Trophoblast cell (in vitro differentiated cells and primary cell): ENCODE data around the gene HCN1.

Source experiments
- DNase-seq, 2 donors: peaks; one replicate each; pipeline ENCODE4 v3.0.0-alpha.2; 2016
- H2AFZ ChIP-seq: 2 replicates; pipeline ENCODE4 v1.6.1; 2013; ENCODE audit warnings: low read length, moderate library complexity, mild to moderate bottlenecking; ENCODE audit not compliant: insufficient read depth, poor library complexity
- H2AK5ac ChIP-seq: 2 replicates; pipeline ENCODE4 v1.6.1; 2013; ENCODE audit warnings: mild to moderate bottlenecking, low read length
- H2BK120ac ChIP-seq: 2 replicates; pipeline ENCODE4 v1.6.1; 2013; ENCODE audit warnings: low read length, mild to moderate bottlenecking, moderate library complexity; ENCODE audit not compliant: insufficient read depth, poor library complexity
- H2BK12ac ChIP-seq: 2 replicates; pipeline ENCODE4 v1.6.1; 2013; ENCODE audit warnings: mild to moderate bottlenecking, low read length, moderate library complexity
- H2BK5ac ChIP-seq: 2 replicates; pipeline ENCODE4 v1.6.1; 2013; ENCODE audit warnings: low read length, low read depth, moderate library complexity, mild to moderate bottlenecking; ENCODE audit not compliant: poor library complexity
- H3K14ac ChIP-seq: 2 replicates; pipeline ENCODE4 v1.6.1; 2013; ENCODE audit warnings: mild to moderate bottlenecking, low read length
- H3K18ac ChIP-seq: 2 replicates; pipeline ENCODE4 v1.6.1; 2013; ENCODE audit warnings: mild to moderate bottlenecking, low read length
- H3K23ac ChIP-seq: 2 replicates; pipeline ENCODE4 v1.6.1; 2013; ENCODE audit warnings: low read length
- H3K27ac ChIP-seq: 2 replicates; pipeline ENCODE4 v1.5.1; 2013; ENCODE audit warnings: low read depth, mild to moderate bottlenecking, inconsistent platforms, low read length, moderate library complexity
- H3K27me3 ChIP-seq: 2 replicates; pipeline ENCODE4 v1.6.1; 2013; ENCODE audit warnings: inconsistent platforms, mild to moderate bottlenecking, low read length, moderate library complexity; ENCODE audit not compliant: insufficient read depth
- H3K36me3 ChIP-seq, 2 experiments: 1 replicate in 1 of 2; 2 replicates in 1 of 2; pipeline ENCODE4 v1.6.1; 2013; ENCODE audit warnings: low read length in 2 of 2, mild to moderate bottlenecking in 2 of 2, moderate library complexity in 1 of 2; ENCODE audit not compliant: insufficient read depth in 2 of 2, control insufficient read depth in 1 of 2
- H3K4ac ChIP-seq: 2 replicates; pipeline ENCODE4 v1.6.1; 2013; ENCODE audit warnings: low read depth, mild to moderate bottlenecking, low read length, moderate library complexity
- H3K4me1 ChIP-seq, 2 experiments: 1 replicate in 1 of 2; 2 replicates in 1 of 2; pipeline ENCODE4 v1.6.1; 2013; ENCODE audit warnings: low read length in 2 of 2, mild to moderate bottlenecking in 2 of 2, moderate library complexity in 1 of 2; ENCODE audit not compliant: insufficient read depth in 2 of 2, control insufficient read depth in 1 of 2
- H3K4me2 ChIP-seq: 2 replicates; pipeline ENCODE4 v1.6.1; 2013; ENCODE audit warnings: inconsistent platforms, mild to moderate bottlenecking, low read length, moderate library complexity
- H3K4me3 ChIP-seq: 2 replicates; pipeline ENCODE4 v1.5.1; 2013; ENCODE audit warnings: mild to moderate bottlenecking, low read depth, low read length, inconsistent platforms
- H3K79me1 ChIP-seq: one replicate; pipeline ENCODE4 v1.6.1; 2013; ENCODE audit warnings: low read length
- H3K79me2 ChIP-seq: 2 replicates; pipeline ENCODE4 v1.6.1; 2013; ENCODE audit warnings: low read length, mild to moderate bottlenecking; ENCODE audit not compliant: control insufficient read depth, insufficient read depth, poor library complexity
- H3K9ac ChIP-seq: 2 replicates; pipeline ENCODE4 v1.6.1; 2013; ENCODE audit warnings: mild to moderate bottlenecking, low read length
- H3K9me3 ChIP-seq: 2 replicates; pipeline ENCODE4 v1.6.1; 2013; ENCODE audit warnings: low read depth, mild to moderate bottlenecking, control low read depth, inconsistent platforms, low read length; ENCODE audit not compliant: insufficient read depth
- H4K12ac ChIP-seq: 2 replicates; pipeline ENCODE4 v1.6.1; 2013; ENCODE audit warnings: low read depth, mild to moderate bottlenecking, low read length, moderate library complexity
- H4K8ac ChIP-seq: 2 replicates; pipeline ENCODE4 v1.6.1; 2013; ENCODE audit warnings: low read depth, mild to moderate bottlenecking, low read length, moderate library complexity
- H4K91ac ChIP-seq: one replicate; pipeline ENCODE4 v1.6.1; 2013; ENCODE audit warnings: low read depth, mild to moderate bottlenecking, low read length, moderate library complexity
- WGBS: extraction: QIAGEN DNeasy Blood & Tissue Kit; methylation state at CpG from one replicate; pipeline ENCODE4 v1.1.7; 2013; ENCODE audit warnings: missing lambda C conversion rate; ENCODE audit not compliant: insufficient read length, insufficient coverage; ENCODE audit errors: extremely low coverage; 5-methylcytosine and 5-hydroxymethylcytosine counted together

Gene HCN1

GRCh38 chr5:45623832-45624231 is 72.3 kb downstream of the HCN1 start:
- H4K12ac ChIP-seq = no peak overlapping the region
- no peaks in the 10 kb centered on the region for H3K27me3 ChIP-seq
- no peak overlapping the region for H3K27ac ChIP-seq
- no peak overlapping the region for H2AK5ac ChIP-seq
- no peak overlapping the region for H4K91ac ChIP-seq
- no peak overlapping the region for H3K4me3 ChIP-seq
- H4K8ac ChIP-seq = no peak overlapping the region
- no CpG with 5 or more reads among the region's 1 CpG for WGBS
- H3K18ac ChIP-seq = no peak overlapping the region
- no peaks in the 10 kb centered on the region for H3K79me2 ChIP-seq
- H3K4me1 ChIP-seq = no peaks in the 10 kb centered on the region
- no peak overlapping the region for H3K23ac ChIP-seq
- no peaks in the 10 kb centered on the region for H3K36me3 ChIP-seq
- no peak overlapping the region for H2AFZ ChIP-seq
- no peak overlapping the region for H3K9ac ChIP-seq
- no peak overlapping the region for H3K4me2 ChIP-seq
- no peak overlapping the region for H3K4ac ChIP-seq
- no peak overlapping the region for H2BK5ac ChIP-seq
- H2BK12ac ChIP-seq = no peak overlapping the region
- no peaks in the 10 kb centered on the region for H3K9me3 ChIP-seq
- H2BK120ac ChIP-seq = no peak overlapping the region
- H3K79me1 ChIP-seq = no peaks in the 10 kb centered on the region
- no peak for DNase-seq
- no peak overlapping the region for H3K14ac ChIP-seq

GRCh38 chr5:45622365-45622764 is 73.8 kb downstream of the HCN1 start:
- H2BK12ac ChIP-seq = no peak overlapping the region
- H4K12ac ChIP-seq = no peak overlapping the region

GRCh38 chr5:45617859-45618416 is 78.2 kb downstream of the HCN1 start:
- no peak overlapping the region for H4K12ac ChIP-seq
- H3K9ac ChIP-seq = no peak overlapping the region
- H2BK5ac ChIP-seq = no peak overlapping the region
- H3K9me3 ChIP-seq = no peaks in the 10 kb centered on the region
- no peak overlapping the region for H3K18ac ChIP-seq
- no peak overlapping the region for H2AK5ac ChIP-seq
- H3K79me2 ChIP-seq = no peaks in the 10 kb centered on the region
- WGBS = no CpG with 5 or more reads among the region's 3 CpGs
- H3K4me2 ChIP-seq = no peak overlapping the region
- H3K4me1 ChIP-seq = no peaks in the 10 kb centered on the region
- no peak overlapping the region for H3K4ac ChIP-seq
- H4K8ac ChIP-seq = no peak overlapping the region
- no peak overlapping the region for H3K4me3 ChIP-seq
- H3K23ac ChIP-seq = no peak overlapping the region
- H3K27me3 ChIP-seq = no peaks in the 10 kb centered on the region
- no peak overlapping the region for H2AFZ ChIP-seq
- H2BK12ac ChIP-seq = no peak overlapping the region
- no peak overlapping the region for H3K27ac ChIP-seq
- no peak overlapping the region for H3K14ac ChIP-seq
- H3K36me3 ChIP-seq = no peaks in the 10 kb centered on the region
- no peak for DNase-seq
- no peaks in the 10 kb centered on the region for H3K79me1 ChIP-seq
- H4K91ac ChIP-seq = no peak overlapping the region
- H2BK120ac ChIP-seq = no peak overlapping the region

More at GRCh38 chr5:45622365-45622764, 73.8 kb downstream of the HCN1 start:
- H3K4me3 ChIP-seq = no peak overlapping the region
- no peak overlapping the region for H4K91ac ChIP-seq
- H3K9me3 ChIP-seq = no peaks in the 10 kb centered on the region
- H3K18ac ChIP-seq = no peak overlapping the region
- no peaks in the 10 kb centered on the region for H3K79me2 ChIP-seq
- no peak overlapping the region for H3K9ac ChIP-seq
- H3K4me2 ChIP-seq = no peak overlapping the region
- H3K4me1 ChIP-seq = no peaks in the 10 kb centered on the region
- no peak overlapping the region for H4K8ac ChIP-seq
- H3K23ac ChIP-seq = no peak overlapping the region
- no peaks in the 10 kb centered on the region for H3K27me3 ChIP-seq
- DNase-seq = no peak
- H2AFZ ChIP-seq = no peak overlapping the region
- no peak overlapping the region for H3K4ac ChIP-seq
- no peak overlapping the region for H2AK5ac ChIP-seq
- H3K79me1 ChIP-seq = no peaks in the 10 kb centered on the region
- no peak overlapping the region for H2BK5ac ChIP-seq
- H3K27ac ChIP-seq = no peak overlapping the region
- H3K36me3 ChIP-seq = no peaks in the 10 kb centered on the region
- H2BK120ac ChIP-seq = no peak overlapping the region
- no peak overlapping the region for H3K14ac ChIP-seq

- Histone ChIP-seq H4K91ac (no peak overlapping the region), H2BK5ac (no peak overlapping the region), H3K79me1 (no peaks in the 10 kb centered on the region), H2AK5ac (no peak overlapping the region), H3K18ac (no peak overlapping the region), H3K79me2 (no peaks in the 10 kb centered on the region), H3K27me3 (no peaks in the 10 kb centered on the region), H2AFZ (no peak overlapping the region), H4K12ac (no peak overlapping the region), H2BK12ac (no peak overlapping the region), H3K9me3 (no peaks in the 10 kb centered on the region), H3K23ac (no peak overlapping the region), H3K4me2 (no peak overlapping the region), H3K36me3 (no peaks in the 10 kb centered on the region), H3K27ac (no peak overlapping the region), H4K8ac (no peak overlapping the region), H3K4me3 (no peak overlapping the region), H3K14ac (no peak overlapping the region), H3K9ac (no peak overlapping the region), H3K4me1 (no peaks in the 10 kb centered on the region), H3K4ac (no peak overlapping the region), H2BK120ac (no peak overlapping the region)
- WGBS = no CpG with 5 or more reads among the region's 3 CpGs
- DNase-seq = no peak
Observed at GRCh38 chr5:45609661-45610060, 86.5 kb downstream of the HCN1 start.
